HG03280 (cell line): Measurements from ENCODE around the gene FGF6.

ENCODE experiments used
- ATAC-seq: cut with Tn5 transposase; IDR thresholded peaks from one replicate; pipeline ENCODE4 v1.9.1; 2021; ENCODE audit warnings: mild to moderate bottlenecking, moderate library complexity; ENCODE audit not compliant: unreplicated experiment

Gene FGF6

GRCh38 chr12:4448371-4448940 is 2.8 kb upstream of the FGF6 start:
- no peak for ATAC-seq

GRCh38 chr12:4447151-4447550 is 1.5 kb upstream of the FGF6 start:
- no peak for ATAC-seq

GRCh38 chr12:4446335-4446734 is 720 bp upstream of the FGF6 start:
- ATAC-seq: no peak

GRCh38 chr12:4444031-4444430 is 1.6 kb downstream of the FGF6 start:
- ATAC-seq: no peak

GRCh38 chr12:4443616-4444015 is 2.0 kb downstream of the FGF6 start:
- ATAC-seq: no peak

GRCh38 chr12:4441355-4442335 is 4.0 kb downstream of the FGF6 start:
- ATAC-seq: no peak

GRCh38 chr12:4440187-4440941 is 5.3 kb downstream of the FGF6 start:
- no peak for ATAC-seq

GRCh38 chr12:4439736-4440135 is 5.9 kb downstream of the FGF6 start:
- ATAC-seq: no peak

- no peak for ATAC-seq
These were observed 6.6 kb downstream of the FGF6 start for GRCh38 chr12:4438834-4439596.

GRCh38 chr12:4435537-4435936 is 10.1 kb downstream of the FGF6 start:
- no peak for ATAC-seq

GRCh38 chr12:4434706-4435425 is 10.7 kb downstream of the FGF6 start:
- no peak for ATAC-seq

GRCh38 chr12:4434301-4434700 is 11.3 kb downstream of the FGF6 start:
- ATAC-seq: no peak

GRCh38 chr12:4433745-4434058 is 11.9 kb downstream of the FGF6 start:
- ATAC-seq: no peak

- no peak for ATAC-seq
These were observed 12.5 kb downstream of the FGF6 start for GRCh38 chr12:4432878-4433744.

GRCh38 chr12:4431866-4432265 is 13.7 kb downstream of the FGF6 start:
- ATAC-seq: no peak

- no peak for ATAC-seq
These were observed 14.2 kb downstream of the FGF6 start for GRCh38 chr12:4431436-4431835.

- no peak for ATAC-seq
These were observed 21.2 kb downstream of the FGF6 start for GRCh38 chr12:4424422-4424821.

- no peak for ATAC-seq
These were observed 22.0 kb downstream of the FGF6 start for GRCh38 chr12:4423528-4424195.

- ATAC-seq: no peak
These were observed 22.6 kb downstream of the FGF6 start for GRCh38 chr12:4422985-4423384.
